OCI-LY3 (cell line): Measurements from ENCODE around the gene GFPT1.

Experiments used
- H2AFZ ChIP-seq: fragments of 200-600, 300-600 bp; shearing (Covaris generic); 2 replicates; pipeline ENCODE4 v1.6.0; 2014; ENCODE audit warnings: antibody characterized with exemption, low read depth, low read length
- H3K27ac ChIP-seq: fragments of 200-600, 300-600 bp; sonication (generic); 2 replicates; pipeline ENCODE4 v1.5.1; 2014; ENCODE audit warnings: mild to moderate bottlenecking, low read length, moderate library complexity, mixed read lengths
- H3K27me3 ChIP-seq: fragments of 200-600, 300-600 bp; sonication (generic); 2 replicates; pipeline ENCODE4 v1.6.1; 2014; ENCODE audit warnings: low read depth, low read length, mixed read lengths
- H3K36me3 ChIP-seq: fragments of 200-600, 300-600 bp; sonication (generic); replicated peaks from 2 replicates; pipeline ENCODE3; 2014; ENCODE audit warnings: low read depth, low read length, mixed read lengths
- H3K4me1 ChIP-seq: fragments of 300-600, 200-600 bp; sonication (generic); 2 replicates; pipeline ENCODE4 v1.6.1; 2014; ENCODE audit warnings: low read length, mixed read lengths
- H3K4me2 ChIP-seq: fragments of 200-600, 300-600 bp; sonication (generic); 2 replicates; pipeline ENCODE4 v1.6.1; 2014; ENCODE audit warnings: low read length, mixed read lengths
- H3K4me3 ChIP-seq: fragments of 300-600, 200-600 bp; sonication (generic); 2 replicates; pipeline ENCODE4 v1.5.1; 2014; ENCODE audit warnings: antibody characterized with exemption, mild to moderate bottlenecking, low read length, moderate library complexity
- H3K79me2 ChIP-seq: fragments of 300-600, 200-600 bp; shearing (Covaris generic); 2 replicates; pipeline ENCODE4 v1.6.1; 2014; ENCODE audit warnings: mild to moderate bottlenecking, low read length, mixed read lengths
- H3K9ac ChIP-seq: fragments of 300-600, 200-600 bp; shearing (Covaris generic); 2 replicates; pipeline ENCODE4 v1.6.0; 2014; ENCODE audit warnings: mild to moderate bottlenecking, low read length, moderate library complexity
- H3K9me3 ChIP-seq: fragments of 200-600, 300-600 bp; shearing (Covaris generic); 2 replicates; pipeline ENCODE4 v1.6.1; 2014; ENCODE audit warnings: low read length, mixed read lengths; ENCODE audit not compliant: insufficient read depth
- H4K20me1 ChIP-seq: fragments of 200-600, 300-600 bp; sonication (generic); 2 replicates; pipeline ENCODE4 v1.6.1; 2016; ENCODE audit warnings: low read length, mixed read lengths; ENCODE audit not compliant: insufficient read depth
- EZH2phosphoT487 ChIP-seq: fragments of 200-600 bp; shearing (Covaris generic); IDR thresholded peaks from 2 replicates; pipeline ENCODE4 v1.6.1; 2018; ENCODE audit warnings: antibody characterized with exemption, mixed run types, low read depth
- TF ChIP-seq, protein P1 (sequence below): fragments of 200-600, 300-600 bp; sonication (generic); IDR thresholded peaks from 2 replicates; pipeline ENCODE4 v1.5.1; 2014; ENCODE audit warnings: antibody characterized with exemption, low read length, low read depth

GFPT1 gene

DNA sequence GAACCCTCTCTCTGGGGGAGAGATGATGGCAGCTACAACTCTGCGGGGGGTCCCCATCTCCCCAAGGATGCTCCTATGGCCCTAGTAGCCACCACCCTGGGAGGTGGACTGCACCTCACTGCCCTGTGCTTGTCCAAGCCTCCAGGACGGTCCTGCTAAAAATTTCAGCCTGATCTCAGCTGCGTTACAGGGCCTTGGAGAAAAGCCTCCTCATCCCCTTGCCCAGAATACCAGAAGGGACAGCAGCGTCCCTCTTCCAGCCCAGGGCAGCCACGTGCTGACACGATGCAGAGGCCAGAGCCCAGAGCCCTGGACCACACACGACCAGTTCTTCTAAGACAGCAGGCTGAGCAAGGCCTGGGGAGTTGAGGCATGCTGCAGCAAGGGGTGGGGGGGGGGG is 81.9 kb downstream of the GFPT1 start:
- peaks cover 16% of the 10 kb centered on the region for H3K27me3 ChIP-seq
- no peaks in the 10 kb centered on the region for H4K20me1 ChIP-seq
- TF ChIP-seq, protein P1, sequence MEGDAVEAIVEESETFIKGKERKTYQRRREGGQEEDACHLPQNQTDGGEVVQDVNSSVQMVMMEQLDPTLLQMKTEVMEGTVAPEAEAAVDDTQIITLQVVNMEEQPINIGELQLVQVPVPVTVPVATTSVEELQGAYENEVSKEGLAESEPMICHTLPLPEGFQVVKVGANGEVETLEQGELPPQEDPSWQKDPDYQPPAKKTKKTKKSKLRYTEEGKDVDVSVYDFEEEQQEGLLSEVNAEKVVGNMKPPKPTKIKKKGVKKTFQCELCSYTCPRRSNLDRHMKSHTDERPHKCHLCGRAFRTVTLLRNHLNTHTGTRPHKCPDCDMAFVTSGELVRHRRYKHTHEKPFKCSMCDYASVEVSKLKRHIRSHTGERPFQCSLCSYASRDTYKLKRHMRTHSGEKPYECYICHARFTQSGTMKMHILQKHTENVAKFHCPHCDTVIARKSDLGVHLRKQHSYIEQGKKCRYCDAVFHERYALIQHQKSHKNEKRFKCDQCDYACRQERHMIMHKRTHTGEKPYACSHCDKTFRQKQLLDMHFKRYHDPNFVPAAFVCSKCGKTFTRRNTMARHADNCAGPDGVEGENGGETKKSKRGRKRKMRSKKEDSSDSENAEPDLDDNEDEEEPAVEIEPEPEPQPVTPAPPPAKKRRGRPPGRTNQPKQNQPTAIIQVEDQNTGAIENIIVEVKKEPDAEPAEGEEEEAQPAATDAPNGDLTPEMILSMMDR: no peak
- TF ChIP-seq EZH2phosphoT487: no peak
- no peaks in the 10 kb centered on the region for H3K79me2 ChIP-seq
- no peak overlapping the region for H3K4me3 ChIP-seq
- no peaks in the 10 kb centered on the region for H3K9me3 ChIP-seq
- no peak overlapping the region for H3K4me2 ChIP-seq
- no peak overlapping the region for H3K27ac ChIP-seq
- no peak overlapping the region for H2AFZ ChIP-seq
- H3K9ac ChIP-seq: no peak overlapping the region
- peaks cover 10% of the 10 kb centered on the region for H3K4me1 ChIP-seq
- H3K36me3 ChIP-seq: no peaks in the 10 kb centered on the region

DNA sequence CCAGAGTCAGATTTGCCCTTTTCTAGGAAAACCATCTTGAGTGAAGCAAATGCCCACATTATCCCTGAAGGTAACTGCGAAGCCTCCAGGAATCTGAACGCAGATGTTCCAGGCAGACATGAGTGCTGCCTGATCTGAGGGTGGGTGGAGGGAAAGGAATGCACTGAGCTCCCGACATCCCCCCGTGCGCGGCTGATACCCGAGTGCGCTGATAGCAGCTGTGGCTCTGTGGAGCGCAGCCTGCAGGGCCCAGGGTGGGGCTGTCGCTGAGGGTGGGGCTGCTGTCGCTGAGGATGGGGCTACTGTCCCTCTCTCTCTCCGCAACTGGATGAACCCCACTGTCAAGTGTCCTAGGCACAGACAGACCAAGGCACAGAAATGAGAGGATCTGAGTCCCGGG is 82.4 kb downstream of the GFPT1 start:
- Histone ChIP-seq H3K4me2 (no peak overlapping the region), H3K27me3 (peaks cover 20% of the 10 kb centered on the region), H3K79me2 (no peaks in the 10 kb centered on the region), H3K27ac (no peak overlapping the region), H3K9ac (no peak overlapping the region), H3K4me1 (peaks cover 10% of the 10 kb centered on the region), H3K4me3 (no peak overlapping the region), H4K20me1 (no peaks in the 10 kb centered on the region), H2AFZ (no peak overlapping the region), H3K9me3 (no peaks in the 10 kb centered on the region), H3K36me3 (no peaks in the 10 kb centered on the region)
- TF ChIP-seq, protein P1: no peak
- no peak for TF ChIP-seq EZH2phosphoT487

DNA sequence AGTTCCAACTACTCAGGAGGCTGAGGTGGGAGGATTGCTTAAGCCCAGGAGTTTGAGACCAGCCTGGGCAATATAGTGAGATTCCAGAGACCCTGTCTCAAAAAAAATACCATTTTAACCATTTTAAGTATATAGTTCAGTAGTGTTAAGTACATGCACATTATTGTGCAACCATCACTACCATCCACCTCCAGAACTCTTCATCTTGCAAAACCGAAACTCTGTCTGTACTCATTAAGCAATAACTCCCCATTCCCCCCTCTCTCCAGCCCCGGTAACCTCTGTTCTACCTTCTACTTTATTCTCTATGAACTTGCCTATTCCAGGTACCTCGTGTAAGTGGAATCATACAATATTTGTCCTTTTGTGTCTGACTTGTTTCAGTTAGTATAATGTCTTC is 86.4 kb downstream of the GFPT1 start:
- Histone ChIP-seq H3K4me1 (no peaks in the 10 kb centered on the region), H4K20me1 (no peaks in the 10 kb centered on the region), H3K4me3 (no peak overlapping the region), H3K4me2 (no peak overlapping the region), H3K27ac (no peak overlapping the region), H3K9me3 (no peaks in the 10 kb centered on the region), H3K36me3 (no peaks in the 10 kb centered on the region), H2AFZ (no peak overlapping the region), H3K79me2 (no peaks in the 10 kb centered on the region), H3K9ac (no peak overlapping the region), H3K27me3 (peaks cover 11% of the 10 kb centered on the region)
- TF ChIP-seq EZH2phosphoT487: no peak
- TF ChIP-seq, protein P1: no peak

DNA sequence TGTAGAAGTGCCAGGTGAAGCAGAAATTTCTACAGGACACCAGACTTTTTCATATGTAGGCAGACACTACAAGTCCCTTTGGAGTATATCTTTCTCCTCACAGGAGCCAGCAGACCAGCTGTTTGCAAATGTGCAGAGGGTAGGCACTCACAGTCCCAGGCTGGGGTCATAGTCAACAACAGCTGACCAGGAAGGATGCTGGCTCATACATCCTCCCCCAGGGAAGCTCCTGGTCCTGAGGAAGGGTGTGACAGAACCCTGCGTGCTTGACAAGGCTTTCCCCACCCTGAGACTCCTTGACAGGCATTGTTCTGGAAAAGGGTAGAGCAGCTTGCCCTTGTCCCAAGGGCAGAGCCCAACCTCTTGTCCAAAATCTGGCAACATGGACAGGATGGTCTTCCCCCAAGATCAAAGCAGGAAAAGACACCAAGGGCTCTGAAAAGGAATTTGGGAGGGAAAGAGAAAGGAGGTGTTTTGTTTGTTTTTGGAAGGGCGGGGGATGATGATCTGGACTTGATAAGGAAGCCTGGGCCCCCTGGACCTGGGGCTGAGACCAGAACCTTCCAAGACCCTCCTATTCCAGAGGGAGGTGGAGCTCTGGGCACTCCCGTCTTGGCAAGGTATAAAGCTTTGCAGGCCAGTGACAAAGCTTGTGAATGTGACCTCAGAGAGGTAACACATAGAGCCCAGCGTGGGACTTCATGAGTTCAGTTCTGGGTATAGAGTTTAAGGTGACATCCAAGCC is 87.1 kb downstream of the GFPT1 start:
- Histone ChIP-seq H3K4me3 (no peak overlapping the region), H4K20me1 (no peaks in the 10 kb centered on the region), H3K27ac (no peak overlapping the region), H3K4me2 (no peak overlapping the region), H3K27me3 (peaks cover 10% of the 10 kb centered on the region), H3K36me3 (no peaks in the 10 kb centered on the region), H3K9me3 (no peaks in the 10 kb centered on the region), H3K9ac (no peak overlapping the region), H3K4me1 (no peaks in the 10 kb centered on the region), H3K79me2 (no peaks in the 10 kb centered on the region), H2AFZ (no peak overlapping the region)
- TF ChIP-seq EZH2phosphoT487: no peak
- TF ChIP-seq, protein P1: no peak
